IPS DF 4.7 (cell line): Measurements from ENCODE around the gene RNF19B.
"Not testable (repeated sequence)": the region's sequence is repeated elsewhere in the genome, so short reads cannot be mapped to it uniquely, and the experiment has no call there.

Source experiments
- DNase-seq: peaks from one replicate; pipeline ENCODE4 v3.0.0-alpha.2; 2013; ENCODE audit warnings: low spot score; ENCODE audit errors: extremely low read depth

RNF19B gene

DNA sequence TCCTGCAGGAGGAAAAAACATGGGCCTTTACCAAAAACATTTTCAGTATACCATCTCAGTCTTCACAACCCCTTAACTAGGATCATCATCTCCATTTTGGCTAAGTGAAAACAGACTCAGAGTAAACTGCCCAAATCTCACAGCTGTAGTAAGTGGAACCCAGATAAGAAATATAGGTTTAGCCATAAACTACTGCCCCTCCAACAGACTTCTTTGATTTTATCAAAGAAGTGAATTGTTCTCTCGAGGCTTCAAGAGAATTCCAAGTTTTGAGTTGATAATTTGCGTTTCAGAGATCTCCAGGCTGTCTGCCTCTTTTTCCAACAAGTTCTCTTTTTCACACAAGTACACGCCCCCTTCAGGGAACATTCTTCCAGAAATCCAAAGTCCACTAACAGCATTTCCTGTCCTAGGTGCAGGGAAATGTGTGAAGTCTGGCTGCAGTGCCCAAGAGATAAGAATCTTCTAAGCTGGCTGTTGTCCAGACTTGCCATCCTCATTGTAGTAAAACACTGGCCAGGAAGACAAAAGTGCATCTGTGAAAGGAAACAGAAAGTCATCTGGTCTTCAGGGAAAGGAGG lies 30.8 kb downstream of the RNF19B start:
- DNase-seq = no peak

- no peak for DNase-seq
Observed at GRCh38 chr1:32931760-32932159, 32.8 kb downstream of the RNF19B start.

DNA sequence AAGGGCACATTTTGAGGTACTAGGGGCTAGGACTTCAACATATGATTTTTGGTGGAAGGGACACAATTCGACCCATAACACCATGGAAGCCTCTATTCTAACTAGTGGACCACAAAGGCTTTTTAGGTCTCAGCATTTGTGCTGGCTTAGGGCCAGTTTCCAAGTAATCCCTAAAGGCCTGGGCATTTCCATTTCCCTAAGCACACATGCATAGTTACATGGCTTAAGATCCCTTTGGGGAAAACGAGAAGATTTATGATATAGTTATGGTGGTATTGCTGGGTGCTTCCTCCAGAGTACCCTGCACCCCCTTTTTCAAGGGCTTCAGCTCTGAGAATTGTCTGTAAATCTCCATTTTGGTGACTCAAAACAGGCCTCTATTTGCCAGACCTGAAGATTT lies 35.2 kb downstream of the RNF19B start:
- no peak for DNase-seq

GRCh38 chr1:32928715-32929114 lies 35.9 kb downstream of the RNF19B start:
- DNase-seq = no peak

DNA sequence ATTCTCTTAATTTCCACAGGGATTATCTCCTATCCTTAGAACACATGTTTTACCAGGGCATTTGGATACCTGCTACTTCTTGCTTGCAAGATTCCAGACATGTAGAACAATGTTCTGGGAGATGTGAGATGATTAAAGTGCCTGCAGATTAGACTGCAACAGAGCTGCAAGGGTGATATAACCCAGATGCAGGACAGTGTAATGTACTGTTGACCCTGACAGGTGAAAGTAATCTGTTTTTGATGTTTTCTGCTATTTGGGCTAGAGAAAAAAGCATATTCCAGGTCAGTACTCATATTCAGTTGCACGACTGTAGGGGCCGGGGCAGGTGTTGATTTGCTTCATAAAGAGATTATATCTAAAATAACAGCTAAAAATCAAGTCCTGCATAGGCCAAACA lies 36.3 kb downstream of the RNF19B start:
- DNase-seq = no peak

DNA sequence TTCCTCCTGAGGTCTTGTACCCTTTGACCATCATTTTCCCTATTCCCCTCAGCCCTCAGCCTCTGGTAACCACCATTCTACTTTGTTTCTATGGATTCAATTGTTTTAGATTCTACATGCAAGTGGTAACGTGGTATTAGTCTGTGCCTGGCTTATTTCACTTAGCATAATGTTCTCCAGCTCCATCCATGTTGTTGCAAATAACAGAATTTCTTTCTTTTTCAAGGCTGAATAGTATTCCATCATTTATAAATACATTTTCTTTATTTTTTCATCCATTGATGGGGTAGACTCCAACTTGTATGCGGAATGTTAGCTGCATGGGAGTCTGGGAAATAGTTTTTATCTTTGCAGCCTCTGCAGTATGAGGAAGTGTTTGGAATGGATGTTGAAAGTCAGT lies 37.2 kb downstream of the RNF19B start:
- DNase-seq = no peak

DNA sequence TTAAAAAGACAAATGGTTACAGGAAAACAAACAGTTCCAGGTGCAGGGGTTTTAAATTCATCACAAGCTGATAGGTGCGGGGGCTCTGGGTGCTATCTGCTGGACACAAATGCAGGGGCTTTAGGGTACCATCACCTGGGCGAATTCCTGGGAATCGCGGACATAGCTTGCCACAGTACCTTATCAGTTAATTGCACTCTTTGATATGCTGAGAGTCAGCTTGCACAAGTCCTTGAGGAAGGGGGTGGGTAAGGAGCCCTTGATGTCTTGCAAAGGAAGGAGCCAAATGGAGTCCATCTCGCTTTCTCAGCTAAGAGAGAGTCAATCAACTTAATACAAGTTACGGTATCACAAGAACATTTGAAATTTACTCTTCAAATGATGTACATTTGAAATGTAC lies 38.0 kb downstream of the RNF19B start:
- DNase-seq = no peak

- DNase-seq = no peak
Observed at GRCh38 chr1:32925403-32926162, 39.0 kb downstream of the RNF19B start.

DNA sequence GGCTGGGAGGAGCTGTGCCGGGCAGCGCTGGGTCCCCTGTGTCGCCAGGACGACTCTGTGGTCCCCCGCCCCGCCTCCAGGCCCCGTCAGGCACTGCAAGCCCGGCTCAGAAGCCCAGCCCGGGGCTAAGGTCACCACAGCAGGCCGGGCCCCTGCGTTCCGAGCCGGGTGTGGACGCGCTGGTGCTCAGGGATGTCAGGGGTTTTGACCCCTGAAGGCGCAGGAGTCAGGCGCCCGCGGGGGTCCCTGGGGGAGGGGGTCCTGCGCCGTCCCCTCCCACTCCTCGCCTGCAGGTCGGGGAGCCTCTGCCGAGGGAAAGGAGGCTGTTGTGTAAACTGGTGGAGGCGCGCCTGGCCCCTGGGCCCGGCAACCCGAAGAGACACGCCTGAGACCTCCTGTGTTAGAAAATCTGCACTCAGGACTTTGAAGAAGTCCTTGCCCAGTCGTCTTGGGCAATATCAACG lies 39.7 kb downstream of the RNF19B start:
- DNase-seq = no peak

GRCh38 chr1:32920833-32921232 lies 43.8 kb downstream of the RNF19B start:
- no peak for DNase-seq

- no peak for DNase-seq
Observed at GRCh38 chr1:32919811-32920733, 44.5 kb downstream of the RNF19B start.

DNA sequence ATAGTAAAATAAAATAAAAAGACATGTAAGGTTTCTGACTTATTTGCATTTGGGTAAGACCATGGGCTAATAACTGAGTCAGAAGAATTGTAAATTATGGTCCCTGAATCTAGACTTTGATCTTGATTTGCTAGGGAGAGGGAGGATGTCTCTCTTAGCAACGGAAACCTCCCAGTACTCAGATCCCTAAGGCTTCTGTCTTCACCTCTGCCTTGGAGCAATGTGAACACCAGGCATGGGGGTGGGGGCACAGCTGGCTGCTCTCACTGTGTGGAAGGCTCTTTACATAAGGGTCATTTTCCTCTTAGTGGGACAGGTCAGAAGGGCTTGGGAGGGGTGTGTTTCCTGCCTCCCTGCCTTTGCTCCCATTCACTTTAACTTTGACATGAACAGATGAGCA lies 46.4 kb downstream of the RNF19B start:
- DNase-seq = no peak

DNA sequence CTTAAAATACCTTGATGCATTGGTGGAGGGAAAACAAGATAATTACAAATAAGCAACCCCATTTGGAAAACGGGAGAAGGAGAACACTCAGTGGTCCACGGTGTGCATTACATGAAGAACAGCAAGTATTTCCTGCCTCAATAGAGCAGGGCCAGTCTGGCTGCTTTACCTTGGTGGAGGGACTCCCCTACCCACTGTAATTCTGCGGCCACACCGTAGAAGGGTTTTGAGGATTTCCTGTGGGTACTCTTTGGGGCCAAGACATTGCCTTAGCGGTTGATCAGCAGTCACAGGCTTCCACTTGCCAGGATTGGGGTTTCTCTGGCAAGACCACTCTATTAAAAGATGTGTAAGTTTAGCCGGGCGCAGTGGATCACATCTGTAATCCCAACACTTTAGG lies 47.1 kb downstream of the RNF19B start:
- DNase-seq = no peak

DNA sequence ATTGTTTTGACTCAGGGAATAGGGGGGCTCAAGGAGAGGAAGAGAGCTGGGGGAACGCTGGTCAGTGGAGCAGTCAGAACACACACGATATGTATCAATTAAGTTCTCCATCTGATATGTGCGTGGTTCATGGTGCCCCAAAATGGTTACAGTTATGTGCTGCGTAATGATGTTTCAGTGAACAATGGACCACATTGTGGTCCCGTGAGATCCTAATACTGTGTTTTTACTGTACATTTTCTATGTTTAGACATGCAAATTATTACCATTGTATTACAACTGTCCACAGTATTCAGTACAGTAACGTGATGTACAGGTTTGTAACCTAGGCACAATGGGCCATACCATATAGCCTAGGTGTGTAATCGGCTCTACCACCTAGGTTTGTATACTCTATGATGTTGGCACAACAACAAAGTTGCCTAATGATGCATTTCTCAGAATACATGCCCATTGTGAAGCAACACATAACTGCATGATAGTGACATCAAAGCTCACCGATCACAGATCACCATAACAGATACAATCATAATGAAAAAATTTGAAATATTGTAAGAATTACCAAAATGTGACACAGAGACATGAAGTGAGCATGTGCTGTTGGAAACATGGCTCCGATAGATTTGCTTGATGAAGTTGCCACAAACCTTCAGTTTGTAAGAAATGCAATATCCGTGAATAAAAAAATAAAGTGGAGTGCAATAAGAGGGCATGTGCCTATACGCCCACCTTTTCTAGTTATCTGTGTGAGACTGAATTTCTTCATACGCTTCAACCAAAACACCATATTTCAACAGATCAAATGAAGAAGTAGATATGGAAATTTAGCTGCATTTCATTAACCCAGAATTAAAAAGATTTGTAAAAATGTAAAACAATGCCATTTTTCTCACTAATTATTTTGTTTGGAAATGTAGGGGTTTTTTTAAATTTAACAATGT lies 48.6 kb downstream of the RNF19B start:
- no peak for DNase-seq

- DNase-seq = no peak
Observed at GRCh38 chr1:32910319-32910718, 54.3 kb downstream of the RNF19B start.

DNA sequence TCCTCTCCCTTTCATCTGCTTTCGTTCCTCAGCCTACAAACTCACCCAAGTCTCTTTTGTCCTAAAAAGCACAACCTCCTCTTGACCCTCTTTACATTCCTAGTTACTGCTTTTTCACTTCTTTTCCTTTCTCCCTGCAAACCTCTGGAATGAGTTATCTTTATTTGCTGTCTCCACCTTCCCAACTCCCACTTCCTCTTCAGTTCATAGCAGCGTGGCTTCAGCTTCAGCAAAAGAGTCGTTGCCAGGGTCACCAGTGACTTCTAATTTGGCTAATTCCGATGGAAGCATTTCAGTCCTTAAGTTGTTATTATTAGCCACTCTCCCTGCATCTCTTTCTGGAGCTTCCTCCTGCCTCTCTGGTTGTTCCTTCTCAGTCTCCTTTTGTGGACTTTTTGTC lies 57.2 kb downstream of the RNF19B start:
- DNase-seq = no peak

- no peak for DNase-seq
Observed at GRCh38 chr1:32906654-32907053, 58.0 kb downstream of the RNF19B start.

GRCh38 chr1:32905588-32905987 lies 59.0 kb downstream of the RNF19B start:
- DNase-seq = not testable (repeated sequence)

DNA sequence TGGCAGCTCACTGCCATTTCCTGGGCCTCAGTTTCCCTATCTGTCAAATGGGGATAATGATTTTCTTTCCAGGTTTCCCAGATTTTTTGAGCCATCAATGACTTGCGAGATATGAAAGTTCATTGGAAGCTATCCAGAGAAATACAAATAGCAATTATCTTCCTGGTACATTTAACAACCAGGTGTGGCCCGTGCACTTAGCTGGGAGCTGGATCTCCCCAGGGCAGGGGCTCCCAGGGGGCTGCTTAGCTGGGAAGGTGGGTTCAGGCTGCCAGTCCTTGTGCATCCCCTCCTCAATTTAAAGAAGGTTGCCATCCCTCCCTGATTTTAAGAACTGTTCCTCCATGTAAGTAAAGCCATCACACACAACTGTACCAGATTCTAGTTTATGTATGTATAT lies 59.8 kb downstream of the RNF19B start:
- no peak for DNase-seq

GRCh38 chr1:32903991-32904785 lies 60.4 kb downstream of the RNF19B start:
- DNase-seq = no peak
